ENCODE results near the gene TMEM52. TPM values are rescaled to one million over a fixed set of nuclear protein-coding genes. Genes with fewer than 3 reads are reported as not detected.

The TMEM52 gene
- total and polyA plus RNA-seq, 9 of the 15 experiments (the other 6 are each of a cell fraction or from before 2014, with no cell fraction given): 0.37 to 22.5 (median 6.8) TPM

DNA sequence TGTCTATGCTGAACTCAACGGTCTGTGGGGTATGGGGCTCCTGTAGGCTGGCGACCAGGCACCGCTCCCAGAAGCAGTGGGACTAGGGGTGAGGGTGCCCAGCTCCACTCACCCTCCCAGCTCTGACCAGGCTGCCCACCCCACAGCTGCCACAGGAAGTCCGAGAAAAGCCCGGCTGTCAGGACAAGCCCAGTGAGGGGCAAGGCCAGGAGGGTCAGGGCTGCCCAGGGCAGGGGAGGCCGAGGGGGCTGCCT lies 3.5 kb upstream of the TMEM52 start (continued):
- TF ChIP-seq, protein P1, sequence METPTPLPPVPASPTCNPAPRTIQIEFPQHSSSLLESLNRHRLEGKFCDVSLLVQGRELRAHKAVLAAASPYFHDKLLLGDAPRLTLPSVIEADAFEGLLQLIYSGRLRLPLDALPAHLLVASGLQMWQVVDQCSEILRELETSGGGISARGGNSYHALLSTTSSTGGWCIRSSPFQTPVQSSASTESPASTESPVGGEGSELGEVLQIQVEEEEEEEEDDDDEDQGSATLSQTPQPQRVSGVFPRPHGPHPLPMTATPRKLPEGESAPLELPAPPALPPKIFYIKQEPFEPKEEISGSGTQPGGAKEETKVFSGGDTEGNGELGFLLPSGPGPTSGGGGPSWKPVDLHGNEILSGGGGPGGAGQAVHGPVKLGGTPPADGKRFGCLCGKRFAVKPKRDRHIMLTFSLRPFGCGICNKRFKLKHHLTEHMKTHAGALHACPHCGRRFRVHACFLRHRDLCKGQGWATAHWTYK (CRISPR knock-in tag; IDR thresholded peaks at IDR 0.05): no peak
- TF ChIP-seq EP400 (IDR thresholded peaks at IDR 0.05): no peak
- no peak for TF ChIP-seq PRMT5 (CRISPR knock-in tag; IDR thresholded peaks at IDR 0.05)
- TF ChIP-seq, protein P2, sequence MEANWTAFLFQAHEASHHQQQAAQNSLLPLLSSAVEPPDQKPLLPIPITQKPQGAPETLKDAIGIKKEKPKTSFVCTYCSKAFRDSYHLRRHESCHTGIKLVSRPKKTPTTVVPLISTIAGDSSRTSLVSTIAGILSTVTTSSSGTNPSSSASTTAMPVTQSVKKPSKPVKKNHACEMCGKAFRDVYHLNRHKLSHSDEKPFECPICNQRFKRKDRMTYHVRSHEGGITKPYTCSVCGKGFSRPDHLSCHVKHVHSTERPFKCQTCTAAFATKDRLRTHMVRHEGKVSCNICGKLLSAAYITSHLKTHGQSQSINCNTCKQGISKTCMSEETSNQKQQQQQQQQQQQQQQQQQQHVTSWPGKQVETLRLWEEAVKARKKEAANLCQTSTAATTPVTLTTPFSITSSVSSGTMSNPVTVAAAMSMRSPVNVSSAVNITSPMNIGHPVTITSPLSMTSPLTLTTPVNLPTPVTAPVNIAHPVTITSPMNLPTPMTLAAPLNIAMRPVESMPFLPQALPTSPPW (CRISPR knock-in tag; IDR thresholded peaks at IDR 0.05): no peak
- TF ChIP-seq HDAC3 (IDR thresholded peaks at IDR 0.05; ENCODE audit: borderline replicate concordance, partially characterized antibody): no peak
- no peak for TF ChIP-seq PPARD (CRISPR knock-in tag; IDR thresholded peaks at IDR 0.05)
- TF ChIP-seq ZNF239 (CRISPR knock-in tag; IDR thresholded peaks at IDR 0.05): no peak
- TF ChIP-seq E2F3 (CRISPR knock-in tag; IDR thresholded peaks at IDR 0.05): no peak
- TF ChIP-seq, protein P3, sequence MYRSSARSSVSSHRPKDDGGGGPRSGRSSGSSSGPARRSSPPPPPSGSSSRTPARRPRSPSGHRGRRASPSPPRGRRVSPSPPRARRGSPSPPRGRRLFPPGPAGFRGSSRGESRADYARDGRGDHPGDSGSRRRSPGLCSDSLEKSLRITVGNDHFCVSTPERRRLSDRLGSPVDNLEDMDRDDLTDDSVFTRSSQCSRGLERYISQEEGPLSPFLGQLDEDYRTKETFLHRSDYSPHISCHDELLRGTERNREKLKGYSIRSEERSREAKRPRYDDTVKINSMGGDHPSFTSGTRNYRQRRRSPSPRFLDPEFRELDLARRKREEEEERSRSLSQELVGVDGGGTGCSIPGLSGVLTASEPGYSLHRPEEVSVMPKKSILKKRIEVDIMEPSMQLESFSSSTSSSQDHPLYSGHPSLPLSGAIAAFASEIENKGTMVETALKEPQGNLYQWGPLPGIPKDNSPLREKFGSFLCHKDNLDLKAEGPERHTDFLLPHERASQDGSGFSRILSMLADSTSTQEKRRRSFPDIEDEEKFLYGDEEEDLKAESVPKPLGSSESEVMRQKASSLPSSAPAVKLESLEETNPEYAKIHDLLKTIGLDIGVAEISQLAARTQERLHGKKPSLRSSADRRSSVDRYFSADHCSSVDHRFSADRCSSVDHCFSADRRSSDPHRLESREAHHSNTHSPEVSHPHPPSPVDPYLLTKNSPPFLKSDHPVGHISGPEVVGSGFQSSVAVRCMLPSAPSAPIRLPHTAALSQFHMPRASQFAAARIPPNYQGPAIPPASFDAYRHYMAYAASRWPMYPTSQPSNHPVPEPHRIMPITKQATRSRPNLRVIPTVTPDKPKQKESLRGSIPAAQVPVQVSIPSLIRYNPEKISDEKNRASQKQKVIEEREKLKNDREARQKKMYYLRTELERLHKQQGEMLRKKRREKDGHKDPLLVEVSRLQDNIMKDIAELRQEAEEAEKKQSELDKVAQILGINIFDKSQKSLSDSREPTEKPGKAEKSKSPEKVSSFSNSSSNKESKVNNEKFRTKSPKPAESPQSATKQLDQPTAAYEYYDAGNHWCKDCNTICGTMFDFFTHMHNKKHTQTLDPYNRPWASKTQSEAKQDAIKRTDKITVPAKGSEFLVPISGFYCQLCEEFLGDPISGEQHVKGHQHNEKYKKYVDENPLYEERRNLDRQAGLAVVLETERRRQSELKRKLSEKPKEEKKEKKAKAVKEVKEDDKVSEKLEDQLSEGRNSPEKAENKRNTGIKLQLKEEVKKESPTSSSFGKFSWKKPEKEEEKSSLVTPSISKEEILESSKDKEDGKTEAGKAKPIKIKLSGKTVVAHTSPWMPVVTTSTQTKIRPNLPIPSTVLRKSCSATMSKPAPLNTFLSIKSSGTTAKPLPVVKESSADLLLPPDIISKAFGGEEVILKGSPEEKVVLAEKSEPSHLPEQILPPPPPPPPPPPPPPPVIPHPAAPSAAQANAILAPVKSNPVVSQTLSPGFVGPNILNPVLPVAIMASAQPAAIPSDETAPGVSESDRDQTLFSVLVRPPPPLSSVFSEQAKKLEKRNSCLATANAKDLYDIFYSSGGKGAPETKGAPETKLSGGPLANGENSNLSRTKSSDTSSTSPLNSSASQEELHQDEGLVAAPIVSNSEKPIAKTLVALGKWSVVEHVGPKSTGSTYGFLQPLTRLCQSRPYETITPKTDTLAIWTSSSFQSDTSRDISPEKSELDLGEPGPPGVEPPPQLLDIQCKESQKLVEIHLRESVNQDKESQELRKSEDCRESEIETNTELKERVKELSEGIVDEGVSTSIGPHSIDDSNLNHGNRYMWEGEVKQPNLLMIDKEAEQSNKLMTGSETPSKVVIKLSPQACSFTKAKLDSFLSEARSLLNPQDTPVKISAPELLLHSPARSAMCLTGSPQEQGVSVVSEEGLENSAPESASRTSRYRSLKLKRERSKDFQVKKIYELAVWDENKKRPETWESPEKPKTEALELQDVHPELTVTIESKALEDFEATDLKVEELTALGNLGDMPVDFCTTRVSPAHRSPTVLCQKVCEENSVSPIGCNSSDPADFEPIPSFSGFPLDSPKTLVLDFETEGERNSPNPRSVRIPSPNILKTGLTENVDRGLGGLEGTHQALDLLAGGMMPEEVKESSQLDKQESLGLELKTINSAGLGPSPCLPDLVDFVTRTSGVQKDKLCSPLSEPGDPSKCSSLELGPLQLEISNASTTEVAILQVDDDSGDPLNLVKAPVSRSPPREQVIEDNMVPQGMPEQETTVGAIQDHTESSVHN (IDR thresholded peaks at IDR 0.05; ENCODE audit: borderline replicate concordance in 1 of 2, low read depth in 1 of 2): no peak
- no peak for TF ChIP-seq ETV5 (CRISPR knock-in tag; IDR thresholded peaks at IDR 0.05; ENCODE audit: low read depth)
- TF ChIP-seq ATF7 (IDR thresholded peaks at IDR 0.05): no peak
- TF ChIP-seq, protein P4, sequence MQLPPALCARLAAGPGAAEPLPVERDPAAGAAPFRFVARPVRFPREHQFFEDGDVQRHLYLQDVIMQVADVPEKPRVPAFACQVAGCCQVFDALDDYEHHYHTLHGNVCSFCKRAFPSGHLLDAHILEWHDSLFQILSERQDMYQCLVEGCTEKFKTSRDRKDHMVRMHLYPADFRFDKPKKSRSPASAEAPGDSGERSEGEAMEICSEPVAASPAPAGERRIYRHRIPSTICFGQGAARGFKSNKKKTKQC (CRISPR knock-in tag; IDR thresholded peaks at IDR 0.05): no peak
- no peak for TF ChIP-seq NFATC3 (IDR thresholded peaks at IDR 0.05)
- no peak for TF ChIP-seq ZNF12 (CRISPR knock-in tag; IDR thresholded peaks at IDR 0.05)

Data from K562 (cell line).